Vagina (tissue), 2 donors: ENCODE data around the gene UGT2B28.
"Not testable (repeated sequence)": the region's sequence is repeated elsewhere in the genome, so short reads cannot be mapped to it uniquely, and the experiment has no call there.

Source experiments
- CTCF ChIP-seq, 3 experiments: fragments of 450-650 bp in 2 of 3; fragments of 200-600 bp in 1 of 3; sonication (generic) in 1 of 3; IDR thresholded peaks; one replicate each; pipeline ENCODE4 v1.5.1; 2017 to 2019; ENCODE audit warnings: antibody characterized with exemption in 3 of 3, mild to moderate bottlenecking in 2 of 3, moderate library complexity in 2 of 3
- POLR2A ChIP-seq, 2 donors: fragments of 450-650 bp; IDR thresholded peaks; one replicate each; pipeline ENCODE4 v1.6.1; 2017; ENCODE audit warnings: antibody characterized with exemption in 2 of 2, mild to moderate bottlenecking in 2 of 2, moderate library complexity in 2 of 2
- POLR2AphosphoS5 ChIP-seq, 2 donors: sonication (generic); formaldehyde crosslinking; IDR thresholded peaks; one replicate each; pipeline ENCODE4 v1.9.0; 2017; ENCODE audit warnings: antibody characterized with exemption in 2 of 2, mild to moderate bottlenecking in 2 of 2, low read depth in 1 of 2; ENCODE audit not compliant: insufficient read depth in 1 of 2

- not testable (repeated sequence) for TF ChIP-seq CTCF (IDR thresholded peaks at IDR 0.05); POLR2AphosphoS5 (IDR thresholded peaks at IDR 0.05; ENCODE audit: insufficient read depth in 1 of 2, low read depth in 1 of 2); POLR2A (IDR thresholded peaks at IDR 0.05)
Observed at GRCh38 chr4:69253147-69253772, 27.0 kb upstream of the UGT2B28 start.
